Medulla oblongata (tissue), 1 donor: Measurements from ENCODE around the gene DCXR.

ENCODE experiments used
- DNase-seq: peaks from one replicate; pipeline ENCODE4 v3.0.0-alpha.2; 2015; ENCODE audit errors: extremely low spot score

DCXR gene

DNA sequence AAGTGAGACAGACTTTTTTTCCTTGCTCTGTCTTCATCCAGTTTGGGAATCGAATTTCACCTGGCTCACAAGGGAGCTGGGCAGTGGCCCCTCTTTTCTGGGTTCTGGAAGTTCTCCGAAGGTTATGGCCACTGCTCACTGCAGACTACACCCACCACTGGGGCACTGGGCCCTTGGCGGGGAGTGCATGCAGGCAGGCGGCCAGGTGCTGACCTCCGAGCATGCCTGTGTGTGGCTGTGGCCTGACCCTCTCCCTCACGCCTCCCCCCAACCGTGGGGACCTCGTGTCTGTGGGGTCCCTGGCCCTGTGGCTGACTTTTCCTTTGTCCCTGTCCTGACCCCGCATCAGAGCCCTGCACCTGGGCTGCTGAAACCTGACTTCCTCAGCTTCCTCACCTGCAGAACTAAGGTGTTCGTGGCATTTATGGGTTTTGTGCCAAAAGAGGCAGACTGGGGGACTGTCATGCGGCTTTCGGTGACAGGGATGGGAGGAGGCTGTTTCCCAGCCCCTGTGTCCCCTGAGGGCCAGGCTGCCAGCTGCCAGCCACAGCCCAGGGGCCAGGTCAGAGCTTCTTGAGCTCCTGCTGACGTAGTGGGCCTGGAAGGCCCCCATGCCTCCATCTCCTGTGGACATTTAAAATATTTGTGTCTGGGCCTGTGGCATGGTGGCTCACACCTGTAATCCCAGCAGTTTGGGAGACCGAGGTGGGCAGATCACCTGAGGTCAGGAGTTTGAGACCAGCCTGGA lies 38.6 kb downstream of the DCXR start:
- DNase-seq: no peak

- DNase-seq: no peak
Measured at GRCh38 chr17:81998212-81998611, 39.3 kb downstream of the DCXR start.

DNA sequence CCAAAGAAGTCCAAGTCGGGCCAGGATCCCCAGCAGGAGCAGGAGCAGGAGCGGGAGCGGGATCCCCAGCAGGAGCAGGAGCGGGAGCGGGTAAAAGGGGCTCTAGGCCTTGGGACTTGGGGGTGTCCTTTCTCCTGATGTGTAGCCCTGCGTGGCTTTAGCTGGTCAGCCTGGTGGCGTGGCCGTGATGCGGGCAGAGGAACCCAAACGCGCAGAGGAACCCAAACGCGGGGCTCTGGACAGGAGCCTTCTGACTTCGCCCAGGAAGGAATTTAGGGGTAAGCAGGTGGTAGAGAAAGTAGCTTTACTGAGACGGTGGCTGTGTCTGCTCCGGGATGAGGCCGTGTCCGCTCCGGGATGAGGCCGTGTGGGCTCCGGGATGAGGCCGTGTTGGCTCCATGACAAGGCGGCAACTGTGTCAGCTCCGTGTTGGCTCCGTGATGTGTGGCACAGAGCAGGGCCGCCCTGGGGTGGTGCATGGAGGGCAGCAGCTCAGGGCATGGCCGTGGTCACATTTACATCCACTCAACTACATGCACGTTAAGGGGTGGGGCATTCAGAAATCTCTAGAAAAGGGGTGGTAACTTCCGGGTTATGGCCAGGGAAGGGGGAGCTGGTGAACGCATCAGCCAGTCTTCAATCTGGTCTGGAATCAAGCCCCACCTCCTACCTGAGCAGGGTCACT lies 40.6 kb downstream of the DCXR start:
- no peak for DNase-seq

- DNase-seq: no peak
Measured at GRCh38 chr17:81996232-81996756, 41.2 kb downstream of the DCXR start.

DNA sequence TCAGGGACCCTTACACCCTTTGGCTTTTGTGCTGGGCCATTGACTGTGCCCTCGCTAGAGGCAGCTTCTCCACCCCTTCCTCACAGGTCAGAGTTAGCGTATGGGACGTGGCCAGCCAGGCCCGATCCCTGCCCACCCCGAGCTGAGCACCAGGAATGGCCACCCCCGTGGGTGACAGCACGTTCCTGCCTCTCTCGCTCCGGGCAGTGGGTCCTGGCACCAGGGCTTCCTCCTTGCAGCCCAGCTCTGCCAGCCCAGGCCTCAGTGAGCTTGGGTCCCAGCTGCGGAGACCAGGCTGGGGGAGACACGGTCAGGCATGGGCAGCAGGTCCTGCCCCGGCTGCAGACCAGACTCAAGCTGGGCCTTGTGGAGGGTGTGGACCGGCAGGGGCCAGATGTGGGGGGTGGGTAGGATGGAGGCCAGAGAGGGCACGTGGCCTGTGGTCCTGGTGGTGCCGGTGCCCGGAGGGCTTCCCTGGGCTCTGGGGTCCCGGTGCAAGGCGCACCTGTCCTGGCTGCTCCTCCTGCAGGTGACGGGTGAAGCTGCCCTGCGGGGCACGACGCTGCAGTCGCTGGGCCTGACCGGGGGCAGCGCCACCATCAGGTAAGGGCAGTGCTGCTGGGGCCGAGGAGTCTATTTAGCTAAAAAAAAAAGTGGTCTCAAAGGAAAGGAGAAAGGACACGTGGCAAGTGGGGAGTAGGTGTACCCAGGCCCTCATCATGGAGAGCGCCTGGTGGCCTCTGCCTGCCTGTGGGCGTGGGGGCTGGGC lies 41.9 kb downstream of the DCXR start:
- DNase-seq: no peak

GRCh38 chr17:81994593-81995462 lies 42.7 kb downstream of the DCXR start:
- DNase-seq: no peak

DNA sequence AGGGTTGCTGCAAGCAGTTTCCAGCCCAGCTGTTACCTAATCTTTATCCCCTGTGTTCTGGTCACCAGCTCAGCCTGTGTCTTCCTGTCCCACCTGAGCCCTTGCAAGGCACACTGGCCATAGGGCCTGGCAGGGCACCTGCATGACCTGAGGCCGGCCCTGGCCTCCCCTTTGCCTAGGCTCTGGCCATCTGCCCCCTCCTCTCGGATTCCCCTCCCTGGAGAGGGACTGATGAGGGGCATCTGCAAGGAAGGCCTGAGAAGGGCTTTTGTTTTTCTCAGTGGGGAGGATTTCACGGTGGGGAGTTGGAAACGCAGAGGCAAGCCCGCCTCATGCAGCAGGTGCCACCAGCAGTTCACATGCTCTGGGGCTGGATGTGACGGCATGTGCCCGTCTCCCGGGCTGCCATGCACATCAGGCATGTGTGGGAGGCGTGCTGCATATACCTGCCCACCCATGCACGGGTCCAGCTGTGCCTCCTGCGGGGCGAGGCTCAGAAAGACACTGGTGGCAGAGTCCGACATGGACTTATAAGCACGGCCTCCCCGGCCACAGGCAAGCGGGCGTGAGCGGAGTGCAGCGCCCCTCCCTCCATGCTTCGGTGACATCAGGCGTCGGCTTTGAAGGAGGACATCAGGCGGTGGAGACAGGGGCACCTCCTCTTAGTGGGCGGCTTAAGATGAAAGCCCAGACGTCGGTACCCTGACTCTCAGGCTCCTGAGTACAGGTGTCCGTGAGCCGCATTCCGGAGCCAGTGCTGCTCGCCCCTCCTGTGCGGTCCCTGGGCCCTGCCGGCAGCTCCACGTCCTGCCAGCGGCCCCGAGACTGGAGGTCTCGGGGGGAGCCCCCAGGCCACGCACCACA lies 43.5 kb downstream of the DCXR start:
- no peak for DNase-seq

GRCh38 chr17:81992306-81993102 lies 45.0 kb downstream of the DCXR start:
- DNase-seq: no peak

GRCh38 chr17:81991684-81992305 lies 45.7 kb downstream of the DCXR start:
- DNase-seq: peak; percentile 75

GRCh38 chr17:81990836-81991683 lies 46.4 kb downstream of the DCXR start:
- no peak for DNase-seq

DNA sequence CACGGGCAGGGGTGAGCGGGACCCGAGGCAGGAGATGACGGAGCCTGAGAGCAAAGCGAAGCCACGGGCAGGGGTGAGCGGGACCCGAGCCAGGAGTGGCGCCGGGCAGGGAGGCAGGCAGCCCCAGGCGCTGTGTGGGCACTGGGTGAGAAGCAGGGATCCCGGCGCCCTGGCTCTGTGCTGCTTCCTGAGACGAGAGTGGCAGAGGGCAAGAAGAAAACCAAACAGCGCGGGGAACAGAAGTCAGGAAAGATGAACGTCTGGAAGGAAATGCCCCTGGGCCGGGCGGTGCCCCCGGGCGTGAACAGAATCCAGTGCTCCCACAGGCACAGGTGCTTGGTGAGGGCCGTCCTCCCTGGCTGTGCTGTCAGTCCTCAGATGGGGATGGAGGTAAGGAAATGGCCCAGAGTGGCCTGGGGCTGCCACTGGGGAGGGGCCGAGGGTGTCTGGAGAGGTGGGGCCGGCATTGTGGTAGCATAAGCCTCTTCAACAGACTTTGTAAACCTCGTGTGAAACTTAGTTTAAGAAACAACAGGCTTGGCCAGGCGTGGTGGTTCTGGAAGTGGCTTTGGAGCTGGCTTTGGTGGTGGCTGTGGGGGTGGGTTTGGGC lies 50.2 kb downstream of the DCXR start:
- no peak for DNase-seq

- no peak for DNase-seq
Measured at GRCh38 chr17:81986606-81987005, 50.9 kb downstream of the DCXR start.
